Neural cell (in vitro differentiated cells): ENCODE measurements around the gene LCP1. TPM values are rescaled to one million over a fixed set of nuclear protein-coding genes. Genes with fewer than 3 reads are reported as not detected.

Source experiments
- H2AFZ ChIP-seq: fragments of 200-600, 300-800 bp; sonication (generic), shearing (Covaris generic); 2 replicates; pipeline ENCODE4 v1.6.0; 2014; ENCODE audit warnings: low read depth, mild to moderate bottlenecking, antibody characterized with exemption, low read length, moderate library complexity
- H3F3A ChIP-seq: fragments of 200-600 bp; shearing (Covaris generic); 2 replicates; pipeline ENCODE4 v1.6.1; 2016; ENCODE audit warnings: mild to moderate bottlenecking, moderate library complexity, mixed read lengths, antibody characterized with exemption, low read length; ENCODE audit not compliant: insufficient read depth, poor library complexity, severe bottlenecking
- H3K27ac ChIP-seq: fragments of 200-600, 300-800 bp; sonication (generic), shearing (Covaris generic); 2 replicates; pipeline ENCODE4 v1.5.1; 2014; ENCODE audit warnings: mild to moderate bottlenecking, low read length, moderate library complexity
- H3K27me3 ChIP-seq: fragments of 300-800, 200-600 bp; sonication (generic), shearing (Covaris generic); 2 replicates; pipeline ENCODE4 v1.6.0; 2014; ENCODE audit warnings: mild to moderate bottlenecking, low read depth, low read length, moderate library complexity; ENCODE audit not compliant: insufficient read depth
- H3K36me3 ChIP-seq: fragments of 300-800, 200-600 bp; sonication (generic), shearing (Covaris generic); 2 replicates; pipeline ENCODE4 v1.5.1; 2014; ENCODE audit warnings: mild to moderate bottlenecking, antibody characterized with exemption, low read length, moderate library complexity; ENCODE audit not compliant: insufficient read depth
- H3K4me2 ChIP-seq: fragments of 300-800, 200-600 bp; sonication (generic), shearing (Covaris generic); 2 replicates; pipeline ENCODE4 v1.6.0; 2014; ENCODE audit warnings: mild to moderate bottlenecking, low read length
- H3K4me3 ChIP-seq: fragments of 300-800, 200-600 bp; sonication (generic), shearing (Covaris generic); 2 replicates; pipeline ENCODE4 v1.5.1; 2014; ENCODE audit warnings: mild to moderate bottlenecking, low read length, moderate library complexity
- H3K79me2 ChIP-seq: fragments of 200-600 bp; shearing (Covaris generic); replicated peaks from 2 replicates; pipeline ENCODE4 v1.6.0; 2014; ENCODE audit warnings: mild to moderate bottlenecking, low read length, moderate library complexity; ENCODE audit not compliant: insufficient read depth
- H3K9ac ChIP-seq: fragments of 300-800, 200-600 bp; sonication (generic), shearing (Covaris generic); 2 replicates; pipeline ENCODE4 v1.6.1; 2016; ENCODE audit warnings: mild to moderate bottlenecking, low read length, mixed read lengths
- H3K9me2 ChIP-seq: fragments of 200-600 bp; shearing (Covaris generic); 2 replicates; pipeline ENCODE4 v1.6.1; 2016; ENCODE audit warnings: mild to moderate bottlenecking, low read length, mixed read lengths; ENCODE audit not compliant: insufficient read depth
- H3K9me3 ChIP-seq: fragments of 200-600, 300-800 bp; sonication (generic), shearing (Covaris generic); 2 replicates; pipeline ENCODE4 v1.6.1; 2016; ENCODE audit warnings: mild to moderate bottlenecking, mixed run types, low read length, moderate library complexity, mixed read lengths
- H4K20me1 ChIP-seq: fragments of 200-600 bp; shearing (Covaris generic); 2 replicates; pipeline ENCODE4 v1.6.1; 2016; ENCODE audit warnings: mild to moderate bottlenecking, mixed run types; ENCODE audit not compliant: insufficient read depth
- EP300 ChIP-seq: fragments of 450-650 bp; conservative IDR thresholded peaks from 2 replicates; pipeline ENCODE4 v1.6.1; 2014; ENCODE audit warnings: antibody characterized with exemption, mild to moderate bottlenecking, moderate library complexity; ENCODE audit not compliant: poor library complexity, severe bottlenecking
- EZH2 ChIP-seq: fragments of 200-600, 300-800 bp; shearing (Covaris generic), sonication (generic); IDR thresholded peaks from 2 replicates; pipeline ENCODE4 v1.6.1; 2014; ENCODE audit warnings: antibody characterized with exemption, low read length, borderline replicate concordance, mild to moderate bottlenecking; ENCODE audit not compliant: insufficient read depth, poor library complexity, severe bottlenecking
- MXI1 ChIP-seq: fragments of 450-650 bp; conservative IDR thresholded peaks from 2 replicates; pipeline ENCODE4 v1.6.1; 2014; ENCODE audit warnings: antibody characterized with exemption, mild to moderate bottlenecking; ENCODE audit not compliant: poor library complexity, severe bottlenecking
- POLR2AphosphoS5 ChIP-seq: IDR thresholded peaks from 2 replicates; pipeline ENCODE4 v1.6.1; 2012
- RAD21 ChIP-seq: fragments of 450-650 bp; conservative IDR thresholded peaks from 2 replicates; pipeline ENCODE4 v1.6.1; 2014; ENCODE audit warnings: antibody characterized with exemption, mild to moderate bottlenecking, moderate library complexity
- REST ChIP-seq: IDR thresholded peaks from 2 replicates; pipeline ENCODE4 v1.6.1; 2012; ENCODE audit warnings: borderline replicate concordance
- SMC3 ChIP-seq: fragments of 450-650 bp; conservative IDR thresholded peaks from 2 replicates; pipeline ENCODE4 v1.6.1; 2014; ENCODE audit warnings: antibody characterized with exemption, mild to moderate bottlenecking, moderate library complexity; ENCODE audit not compliant: poor library complexity
- TAF1 ChIP-seq: IDR thresholded peaks from 2 replicates; pipeline ENCODE4 v1.6.1; 2012; ENCODE audit warnings: low read depth
- polyA plus RNA-seq: library from polyadenylated mRNA; depleted of rRNA; stranded (reverse); fragments of >200 nt; gene quantifications from 2 replicates; pipeline ENCODE4 v1.2.3, GENCODE V29; 2014
- TF ChIP-seq, protein P1 (sequence below): fragments of 450-650 bp; IDR thresholded peaks from 2 replicates; pipeline ENCODE4 v1.5.1; 2014; ENCODE audit warnings: antibody characterized with exemption, mild to moderate bottlenecking, moderate library complexity; ENCODE audit not compliant: poor library complexity, severe bottlenecking

LCP1 gene
- polyA plus RNA-seq, 1 donor from 2014 or later, result 0.76 TPM

GRCh38 chr13:46097663-46098062, 84.3 kb downstream of the LCP1 start:
- Histone ChIP-seq H3K27me3 (no peaks in the 10 kb centered on the region), H3K9me3 (no peaks in the 10 kb centered on the region), H3K79me2 (no peaks in the 10 kb centered on the region), H3K9me2 (no peaks in the 10 kb centered on the region), H3K4me3 (no peak overlapping the region), H3K36me3 (no peaks in the 10 kb centered on the region), H3K27ac (no peak overlapping the region), H3F3A (no peaks in the 10 kb centered on the region), H2AFZ (no peak overlapping the region), H3K4me2 (no peak overlapping the region), H3K9ac (no peak overlapping the region), H4K20me1 (no peaks in the 10 kb centered on the region)
- TF ChIP-seq POLR2AphosphoS5 (no peak), RAD21 (no peak), SMC3 (no peak), TAF1 (no peak), EP300 (no peak), MXI1 (no peak), REST (no peak), EZH2 (no peak)
- TF ChIP-seq, protein P1, sequence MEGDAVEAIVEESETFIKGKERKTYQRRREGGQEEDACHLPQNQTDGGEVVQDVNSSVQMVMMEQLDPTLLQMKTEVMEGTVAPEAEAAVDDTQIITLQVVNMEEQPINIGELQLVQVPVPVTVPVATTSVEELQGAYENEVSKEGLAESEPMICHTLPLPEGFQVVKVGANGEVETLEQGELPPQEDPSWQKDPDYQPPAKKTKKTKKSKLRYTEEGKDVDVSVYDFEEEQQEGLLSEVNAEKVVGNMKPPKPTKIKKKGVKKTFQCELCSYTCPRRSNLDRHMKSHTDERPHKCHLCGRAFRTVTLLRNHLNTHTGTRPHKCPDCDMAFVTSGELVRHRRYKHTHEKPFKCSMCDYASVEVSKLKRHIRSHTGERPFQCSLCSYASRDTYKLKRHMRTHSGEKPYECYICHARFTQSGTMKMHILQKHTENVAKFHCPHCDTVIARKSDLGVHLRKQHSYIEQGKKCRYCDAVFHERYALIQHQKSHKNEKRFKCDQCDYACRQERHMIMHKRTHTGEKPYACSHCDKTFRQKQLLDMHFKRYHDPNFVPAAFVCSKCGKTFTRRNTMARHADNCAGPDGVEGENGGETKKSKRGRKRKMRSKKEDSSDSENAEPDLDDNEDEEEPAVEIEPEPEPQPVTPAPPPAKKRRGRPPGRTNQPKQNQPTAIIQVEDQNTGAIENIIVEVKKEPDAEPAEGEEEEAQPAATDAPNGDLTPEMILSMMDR, result no peak

DNA sequence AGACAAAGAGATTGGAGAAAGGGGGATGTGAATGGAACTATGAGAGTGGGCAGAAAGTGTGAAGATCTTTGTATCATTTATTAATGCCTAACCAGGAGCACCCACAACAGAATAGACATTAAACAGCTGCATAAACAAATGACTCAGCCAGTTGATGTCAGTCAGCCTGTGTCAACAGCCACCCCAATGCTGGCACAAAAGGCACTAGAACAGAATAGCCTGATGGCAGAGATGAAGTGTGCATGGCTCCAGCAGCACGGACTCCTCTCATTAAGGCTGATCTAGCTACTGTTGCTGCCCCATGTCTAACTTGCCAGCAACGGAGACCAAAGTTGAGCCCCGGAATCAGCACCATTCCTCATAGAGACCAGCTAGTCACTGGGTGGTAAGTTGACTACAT, 85.0 kb downstream of the LCP1 start:
- H3K9ac ChIP-seq, result no peak overlapping the region
- no peaks in the 10 kb centered on the region for H3K79me2 ChIP-seq
- no peak overlapping the region for H3K4me3 ChIP-seq

More for the DNA sequence above, 85.0 kb downstream of the LCP1 start:
- no peaks in the 10 kb centered on the region for H3K36me3 ChIP-seq
- H3K27me3 ChIP-seq, result no peaks in the 10 kb centered on the region
- H2AFZ ChIP-seq, result no peak overlapping the region
- no peaks in the 10 kb centered on the region for H4K20me1 ChIP-seq
- H3K4me2 ChIP-seq, result no peak overlapping the region
- H3K9me3 ChIP-seq, result no peaks in the 10 kb centered on the region
- TF ChIP-seq EP300, result no peak
- no peak for TF ChIP-seq RAD21
- no peak for TF ChIP-seq POLR2AphosphoS5
- TF ChIP-seq, protein P1, result no peak
- no peak for TF ChIP-seq SMC3
- TF ChIP-seq REST, result no peak
- TF ChIP-seq EZH2, result no peak
- no peak for TF ChIP-seq MXI1
- TF ChIP-seq TAF1, result no peak
- no peaks in the 10 kb centered on the region for H3K9me2 ChIP-seq
- no peak overlapping the region for H3K27ac ChIP-seq
- no peaks in the 10 kb centered on the region for H3F3A ChIP-seq
